GM12875 (cell line): ENCODE data around the gene PPP6R1.

ENCODE experiments used
- H3K4me3 ChIP-seq: one replicate; pipeline ENCODE4 v1.5.1; 2011; ENCODE audit warnings: low read depth, low read length, control low read depth
- TF ChIP-seq, protein P1 (sequence below): IDR thresholded peaks from 2 replicates; pipeline ENCODE4 v1.5.1; 2011; ENCODE audit warnings: low read depth, mild to moderate bottlenecking, control low read depth, inconsistent platforms, low read length, moderate library complexity, borderline replicate concordance; ENCODE audit not compliant: insufficient read depth

Gene PPP6R1

DNA sequence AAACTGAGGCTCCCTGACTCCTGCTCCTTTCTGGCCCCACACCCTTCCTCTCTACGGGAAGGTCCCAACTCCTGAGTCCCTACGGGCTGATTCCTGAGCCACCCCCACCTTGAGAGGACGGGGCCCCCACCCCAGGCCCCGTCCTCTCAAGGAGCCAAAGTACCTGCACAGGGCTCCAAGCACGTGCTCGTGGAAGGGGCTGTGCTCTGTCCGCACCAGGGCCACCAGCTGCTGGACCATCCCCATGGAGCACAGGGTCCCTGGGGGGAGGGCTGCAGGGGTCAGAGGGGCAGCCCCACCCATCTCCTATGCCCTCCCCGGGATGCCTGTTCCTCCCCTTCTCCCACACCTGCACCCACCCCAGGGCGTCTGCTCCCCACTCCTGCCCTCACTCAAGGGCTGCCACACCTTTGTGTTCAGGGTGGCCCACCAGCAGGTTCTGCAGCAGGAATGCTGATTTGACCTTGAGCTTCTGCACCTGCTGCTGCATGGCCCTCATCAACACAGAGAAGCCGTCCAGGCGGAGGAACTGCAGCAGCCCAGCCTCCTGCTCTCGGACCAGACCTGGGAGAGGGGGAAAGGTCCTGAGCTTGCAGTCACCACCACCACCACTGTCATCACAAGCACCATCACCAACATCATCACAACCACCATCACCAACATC lies 7.0 kb upstream of the PPP6R1 start:
- H3K4me3 ChIP-seq: no peak overlapping the region
- TF ChIP-seq, protein P1, sequence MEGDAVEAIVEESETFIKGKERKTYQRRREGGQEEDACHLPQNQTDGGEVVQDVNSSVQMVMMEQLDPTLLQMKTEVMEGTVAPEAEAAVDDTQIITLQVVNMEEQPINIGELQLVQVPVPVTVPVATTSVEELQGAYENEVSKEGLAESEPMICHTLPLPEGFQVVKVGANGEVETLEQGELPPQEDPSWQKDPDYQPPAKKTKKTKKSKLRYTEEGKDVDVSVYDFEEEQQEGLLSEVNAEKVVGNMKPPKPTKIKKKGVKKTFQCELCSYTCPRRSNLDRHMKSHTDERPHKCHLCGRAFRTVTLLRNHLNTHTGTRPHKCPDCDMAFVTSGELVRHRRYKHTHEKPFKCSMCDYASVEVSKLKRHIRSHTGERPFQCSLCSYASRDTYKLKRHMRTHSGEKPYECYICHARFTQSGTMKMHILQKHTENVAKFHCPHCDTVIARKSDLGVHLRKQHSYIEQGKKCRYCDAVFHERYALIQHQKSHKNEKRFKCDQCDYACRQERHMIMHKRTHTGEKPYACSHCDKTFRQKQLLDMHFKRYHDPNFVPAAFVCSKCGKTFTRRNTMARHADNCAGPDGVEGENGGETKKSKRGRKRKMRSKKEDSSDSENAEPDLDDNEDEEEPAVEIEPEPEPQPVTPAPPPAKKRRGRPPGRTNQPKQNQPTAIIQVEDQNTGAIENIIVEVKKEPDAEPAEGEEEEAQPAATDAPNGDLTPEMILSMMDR: no peak

DNA sequence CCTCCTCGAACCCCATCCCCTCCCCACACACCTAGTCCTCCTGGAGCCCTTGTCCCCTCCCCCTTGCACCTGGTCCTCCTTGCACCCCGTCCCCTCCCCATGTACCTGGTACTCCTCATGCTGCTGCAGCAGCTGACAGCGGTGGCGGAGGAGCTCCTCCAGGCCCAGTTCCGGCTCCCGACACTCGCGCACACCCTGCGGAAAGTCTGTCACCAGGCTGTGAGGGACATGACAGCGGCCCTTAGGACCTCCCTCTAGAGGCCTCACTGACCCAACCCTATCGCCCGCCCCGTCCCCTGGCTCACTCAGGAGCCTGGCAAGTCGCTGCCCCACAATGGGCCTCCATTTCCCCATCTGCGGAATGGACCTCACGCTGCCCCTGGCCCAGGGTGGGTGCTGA lies 6.4 kb upstream of the PPP6R1 start:
- H3K4me3 ChIP-seq: no peak overlapping the region
- TF ChIP-seq, protein P1: no peak

DNA sequence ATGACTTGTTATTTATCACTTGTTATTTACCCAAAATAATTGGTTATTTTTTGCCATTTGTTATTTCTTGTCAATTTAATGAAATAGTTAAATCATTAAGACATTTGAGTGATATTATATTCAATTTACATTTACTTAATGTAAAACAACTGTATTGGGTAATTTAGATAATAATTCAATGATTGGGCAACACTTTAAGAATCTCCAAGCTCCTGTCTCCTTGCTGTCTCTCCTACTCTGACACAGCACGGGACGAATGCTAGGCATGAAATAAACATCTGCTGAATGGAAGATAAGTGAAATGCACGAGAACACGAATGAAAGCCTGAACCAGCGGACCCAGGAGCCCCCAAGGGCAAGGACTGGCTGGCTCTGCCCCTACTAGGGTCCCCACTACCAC lies 5.7 kb upstream of the PPP6R1 start:
- TF ChIP-seq, protein P1: no peak
- no peak overlapping the region for H3K4me3 ChIP-seq

DNA sequence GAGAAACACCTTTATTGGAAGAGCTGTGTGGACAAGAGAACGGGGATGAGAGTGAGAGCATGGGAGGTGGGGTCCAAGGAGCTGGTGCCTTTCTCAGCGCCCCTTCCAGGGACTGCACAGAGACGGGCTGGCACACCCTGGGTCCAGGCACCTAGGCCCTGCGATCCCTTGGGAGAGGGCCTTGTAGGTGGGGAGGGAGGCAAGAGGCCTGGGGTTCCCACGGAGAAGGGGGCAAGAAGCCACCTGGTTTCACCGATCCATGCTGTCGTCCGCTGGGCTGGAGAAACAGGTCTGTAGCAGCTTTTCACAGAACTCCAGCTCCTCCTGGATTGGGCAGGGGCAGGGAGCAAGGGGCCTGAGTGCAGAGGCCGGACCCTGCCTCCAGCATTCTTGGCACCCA lies 3.5 kb upstream of the PPP6R1 start:
- TF ChIP-seq, protein P1: no peak
- no peak overlapping the region for H3K4me3 ChIP-seq

DNA sequence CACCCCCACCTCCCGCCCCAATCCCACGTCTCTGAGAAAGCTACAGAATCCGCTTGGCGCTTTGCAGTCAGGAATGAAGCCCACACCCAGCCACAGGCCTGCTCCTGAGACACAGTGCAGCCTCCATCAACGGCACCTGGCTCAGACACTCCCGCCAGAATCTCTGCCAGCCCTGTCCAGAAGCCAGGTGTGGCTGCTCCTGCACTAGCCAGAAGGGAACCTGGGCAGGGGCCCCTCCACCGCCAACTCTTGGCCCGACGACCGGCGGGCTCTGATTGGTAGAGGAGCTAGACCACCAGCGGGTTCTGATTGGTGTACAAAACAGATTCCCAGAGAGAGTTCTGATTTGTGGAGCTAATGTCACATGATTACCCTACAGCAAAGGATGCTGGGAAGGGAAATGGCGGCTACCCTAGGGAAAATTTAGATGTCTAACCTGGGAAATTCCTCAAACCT lies 2.9 kb upstream of the PPP6R1 start:
- no peak overlapping the region for H3K4me3 ChIP-seq
- TF ChIP-seq, protein P1: no peak

DNA sequence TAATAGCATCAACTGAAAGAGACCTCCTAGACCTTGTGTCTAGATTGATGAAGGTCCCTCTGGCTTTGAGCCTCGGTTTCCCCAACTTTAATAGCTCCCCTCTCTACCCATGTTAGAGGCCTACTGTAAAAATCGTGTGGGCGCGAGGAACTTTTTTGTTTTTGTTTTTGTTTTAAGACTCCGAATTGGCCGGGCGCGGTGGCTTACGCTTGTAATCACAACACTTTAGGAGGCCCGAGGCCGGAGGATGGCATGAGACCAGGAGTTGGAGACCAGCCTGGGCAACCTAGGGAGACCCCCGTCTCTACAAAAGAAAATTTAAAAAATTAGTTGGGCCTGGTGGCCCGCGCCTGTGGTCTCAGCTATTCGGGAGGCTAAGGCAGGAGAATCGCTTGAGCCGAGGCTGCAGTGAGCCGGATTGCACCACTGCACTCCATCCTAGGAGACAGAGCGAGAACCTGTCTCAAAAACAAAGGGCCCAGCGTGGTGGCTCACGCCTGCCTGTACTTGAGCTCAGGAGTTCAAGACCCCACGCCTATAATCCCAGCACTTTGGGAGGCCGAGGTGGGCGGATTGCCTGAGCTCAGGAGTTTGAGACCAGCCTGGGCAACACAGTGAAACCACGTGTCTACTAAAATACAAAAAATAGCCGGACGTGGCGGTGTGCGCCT lies 858 bp upstream of the PPP6R1 start:
- TF ChIP-seq, protein P1: no peak
- H3K4me3 ChIP-seq: peak overlapping the region; percentile 99

DNA sequence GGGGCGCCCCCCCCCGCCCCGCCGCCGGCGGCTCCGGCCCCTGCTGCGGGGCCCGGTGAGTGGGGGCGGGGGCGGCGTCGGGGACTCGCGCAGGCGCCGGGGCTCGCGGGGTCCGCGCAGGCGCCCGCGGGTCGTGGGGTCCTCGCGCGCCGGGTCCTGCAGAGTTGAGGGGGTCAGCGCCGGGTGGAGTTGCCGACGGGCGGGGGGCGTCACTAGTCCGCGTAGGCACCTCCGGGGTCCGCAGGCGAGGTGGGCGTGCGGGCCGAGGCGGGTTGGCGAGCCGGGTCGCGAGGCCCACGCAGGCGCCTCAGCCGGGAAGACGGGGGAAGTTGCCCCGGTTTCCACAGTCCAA lies 365 bp downstream of the PPP6R1 start:
- TF ChIP-seq, protein P1: no peak
- H3K4me3 ChIP-seq: peak overlapping the region; percentile 99
